Stimulated activated CD4-positive, alpha-beta T cell treated with anti-CD3 and anti-CD28 coated beads, Interleukin-12 subunit alpha, Interleukin-12 subunit beta, amount 100 ng/mL, for 4 hours (primary cell): ENCODE measurements around the gene SEMA5A.

Experiments used
- DNase-seq: peaks from one replicate; pipeline ENCODE4 v3.0.0-alpha.2; 2020

SEMA5A gene

DNA sequence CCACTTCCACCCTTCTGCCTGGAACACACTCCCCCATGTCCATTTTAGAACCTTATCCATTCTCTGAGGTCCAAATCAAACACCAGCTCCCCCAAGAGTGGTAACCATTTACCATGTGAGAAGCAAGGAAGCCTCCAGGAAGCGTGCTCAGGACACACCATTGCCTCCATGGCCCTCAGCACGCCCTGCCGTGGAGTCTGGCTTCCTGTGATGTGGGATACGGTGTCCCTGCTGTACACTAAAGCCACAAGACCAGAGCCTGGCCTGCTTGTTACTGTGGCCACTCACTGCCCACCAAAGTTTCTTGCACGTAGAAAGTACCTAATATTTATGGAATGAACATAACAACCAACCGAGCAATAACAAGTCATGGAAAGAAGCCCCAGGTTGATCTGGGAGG is 151.7 kb downstream of the SEMA5A start:
- no peak for DNase-seq

DNA sequence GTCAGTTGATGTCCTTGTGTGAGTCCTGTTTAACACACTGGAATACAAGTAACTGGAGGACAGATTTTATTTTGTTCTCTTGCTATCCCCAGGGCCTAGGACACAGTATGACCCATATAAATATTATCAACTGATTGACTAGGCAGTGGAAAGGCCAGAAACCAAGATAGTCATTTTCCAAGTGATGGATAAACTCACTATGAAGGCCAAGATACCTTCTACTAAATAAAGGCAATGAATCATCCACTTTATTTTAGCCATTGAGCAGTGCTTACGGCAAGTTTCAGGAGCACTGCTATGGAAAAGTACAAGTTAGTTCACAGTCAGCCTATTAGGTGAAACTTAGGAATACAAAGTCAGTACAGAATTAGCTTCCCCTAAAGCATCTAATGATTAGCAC is 153.2 kb downstream of the SEMA5A start:
- DNase-seq: no peak

DNA sequence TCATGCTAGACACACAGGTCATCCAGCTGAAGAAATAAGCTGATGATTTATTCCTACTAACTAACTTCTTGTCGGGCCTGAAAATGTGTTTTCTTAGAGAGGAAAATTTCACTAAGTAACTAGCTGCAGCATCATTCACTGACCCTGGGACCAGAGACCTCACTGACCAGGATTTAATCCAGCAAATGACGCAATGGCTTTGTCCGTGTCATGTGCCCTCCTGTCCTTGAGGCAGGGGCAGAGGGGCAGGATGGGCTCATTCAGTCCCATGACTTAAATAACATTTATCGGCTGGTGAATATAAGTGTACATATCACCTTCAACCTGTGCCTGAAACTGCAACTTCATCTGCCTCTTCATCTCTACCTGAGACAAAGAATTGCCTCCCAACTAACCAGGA is 154.8 kb downstream of the SEMA5A start:
- DNase-seq: no peak

DNA sequence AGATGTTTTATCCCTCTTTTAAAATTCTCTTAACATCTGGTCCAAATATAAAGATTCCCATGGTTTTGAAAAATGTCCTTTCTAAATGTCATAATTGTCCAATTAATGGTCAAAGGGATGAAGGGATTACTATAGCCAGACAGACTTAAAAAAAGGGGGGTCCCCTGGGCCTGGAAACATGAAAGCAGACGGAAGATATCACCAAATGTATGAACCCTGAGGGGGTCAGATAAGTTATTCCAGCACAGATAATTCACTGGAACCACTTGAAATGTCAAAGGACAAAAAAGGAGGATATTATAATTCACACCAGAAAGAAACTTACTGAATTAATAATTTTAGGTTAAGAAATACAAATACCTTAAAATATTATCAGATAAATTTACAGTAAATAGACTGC is 155.8 kb downstream of the SEMA5A start:
- DNase-seq: no peak

DNA sequence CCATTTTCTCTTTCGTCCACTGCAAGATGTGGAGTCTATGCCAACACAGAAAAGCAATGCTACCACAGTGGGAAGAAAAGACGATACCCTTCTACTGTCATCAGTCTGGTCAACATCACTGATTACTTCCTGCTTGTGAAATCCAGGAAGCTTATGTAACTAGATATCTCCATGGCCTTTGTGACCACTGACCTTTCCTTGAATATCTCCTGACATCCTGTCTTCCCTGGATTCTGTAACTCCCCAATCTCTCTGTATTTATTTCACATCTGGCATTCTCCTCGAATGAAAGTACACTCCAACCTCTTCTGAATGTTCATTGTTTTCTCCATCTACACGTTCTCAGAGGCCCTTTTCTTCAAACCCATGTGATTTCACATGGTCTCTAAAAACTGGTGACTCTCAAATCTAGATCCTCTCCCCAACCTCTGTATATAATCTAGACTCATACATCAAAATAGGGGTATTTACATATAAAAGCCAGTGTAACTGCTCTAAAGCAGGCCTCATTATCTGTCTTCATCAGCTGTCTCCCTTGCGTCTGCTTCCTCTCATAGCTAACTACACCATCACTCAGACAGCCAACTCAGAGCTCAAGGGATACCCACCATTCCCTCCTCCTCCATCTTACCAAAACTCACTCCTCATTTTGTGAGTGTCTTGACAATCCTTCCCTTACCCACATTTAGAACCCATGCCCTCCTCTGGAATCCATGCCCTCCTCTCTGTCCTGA is 156.8 kb downstream of the SEMA5A start:
- no peak for DNase-seq

DNA sequence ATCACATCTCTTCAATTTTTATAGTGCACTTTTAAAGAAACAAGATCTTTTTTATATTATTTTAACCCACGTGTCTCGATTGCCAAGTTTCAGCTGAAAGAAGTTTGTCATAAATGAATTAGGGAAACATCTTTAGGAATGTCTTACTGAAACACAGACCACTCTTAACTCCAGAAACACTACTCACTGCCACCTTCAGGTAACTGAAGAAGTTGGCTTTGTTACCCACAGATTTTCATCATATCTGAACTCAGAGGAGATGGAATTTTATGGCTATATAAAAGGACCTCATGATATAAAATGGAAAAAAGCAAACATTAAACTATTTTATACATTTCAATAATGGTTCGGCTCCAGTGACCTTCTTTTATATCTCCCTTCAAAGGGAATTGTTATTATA is 158.0 kb downstream of the SEMA5A start:
- DNase-seq: no peak

DNA sequence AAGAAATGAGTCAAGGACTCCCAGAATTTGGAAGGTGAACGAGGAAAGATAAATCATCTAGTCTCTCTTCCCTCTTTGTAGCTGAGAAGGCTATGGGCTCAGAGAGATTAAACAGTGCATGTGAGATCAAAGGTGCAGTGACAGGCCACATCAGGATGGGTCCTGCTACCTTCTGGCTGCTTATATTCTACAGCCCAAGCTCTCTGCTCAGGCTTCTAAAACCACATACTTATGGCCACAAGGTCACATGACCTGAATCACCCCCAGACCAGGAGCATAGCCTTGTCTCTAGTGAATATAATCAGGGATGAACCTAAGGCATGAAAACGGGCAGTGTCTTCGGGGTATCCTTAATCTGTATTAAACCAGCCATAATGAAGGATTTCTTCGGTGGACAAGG is 158.9 kb downstream of the SEMA5A start:
- DNase-seq: no peak

DNA sequence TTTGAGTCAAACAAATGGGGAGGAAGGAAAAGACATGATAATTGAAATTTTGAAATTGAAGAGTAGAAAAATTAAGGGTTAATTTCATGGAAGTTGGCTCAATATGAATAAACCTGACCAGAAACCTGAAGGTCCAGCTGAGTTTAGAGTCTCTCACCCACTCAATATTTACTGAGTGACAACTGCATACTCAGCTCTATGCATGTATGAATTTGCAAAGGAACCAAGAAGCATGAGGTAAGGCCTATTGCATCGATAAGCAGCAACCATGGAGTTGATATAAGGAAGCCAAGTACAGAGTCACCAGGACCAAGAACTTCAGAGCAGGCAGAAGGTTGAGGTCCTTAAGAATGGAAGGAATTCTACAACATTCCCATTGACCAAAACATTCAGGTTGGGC is 163.4 kb downstream of the SEMA5A start:
- DNase-seq: no peak

DNA sequence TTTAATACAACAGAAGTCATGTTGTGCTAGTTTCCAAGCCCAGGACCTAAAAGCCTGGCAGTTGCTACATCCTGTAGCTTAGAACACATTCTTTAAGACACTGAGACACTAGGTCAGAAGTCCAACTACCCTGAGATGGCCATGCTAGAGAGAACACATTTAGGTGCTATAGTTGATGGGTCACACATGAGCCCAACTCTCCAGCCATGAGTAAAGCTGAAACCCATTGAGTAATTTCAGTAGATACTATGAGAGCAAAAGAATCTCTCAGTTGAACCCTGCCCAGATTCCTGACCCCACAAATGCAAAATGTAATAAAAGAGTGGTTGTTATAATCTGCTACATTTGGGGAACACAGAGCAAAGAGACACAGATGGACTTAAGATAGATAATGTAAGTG is 164.4 kb downstream of the SEMA5A start:
- DNase-seq: no peak

DNA sequence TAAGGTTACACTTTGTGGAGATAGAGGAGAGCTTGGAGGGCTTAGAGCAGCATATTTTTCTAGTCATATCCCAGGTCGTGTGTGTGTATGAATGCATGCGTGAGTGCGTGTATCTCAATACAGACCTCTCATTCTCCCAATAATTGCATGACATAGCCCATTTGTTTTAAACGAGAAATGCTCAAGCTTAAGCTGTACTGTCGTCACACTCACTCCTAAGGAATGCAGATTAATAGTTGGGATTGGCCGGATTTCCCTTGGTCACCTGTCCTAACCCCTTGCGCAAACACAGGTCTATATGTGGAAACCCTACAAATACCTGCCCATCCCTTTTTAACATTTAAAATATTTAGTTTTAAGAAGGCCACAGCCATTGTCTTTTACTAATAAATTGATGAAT is 165.8 kb downstream of the SEMA5A start:
- DNase-seq: no peak

DNA sequence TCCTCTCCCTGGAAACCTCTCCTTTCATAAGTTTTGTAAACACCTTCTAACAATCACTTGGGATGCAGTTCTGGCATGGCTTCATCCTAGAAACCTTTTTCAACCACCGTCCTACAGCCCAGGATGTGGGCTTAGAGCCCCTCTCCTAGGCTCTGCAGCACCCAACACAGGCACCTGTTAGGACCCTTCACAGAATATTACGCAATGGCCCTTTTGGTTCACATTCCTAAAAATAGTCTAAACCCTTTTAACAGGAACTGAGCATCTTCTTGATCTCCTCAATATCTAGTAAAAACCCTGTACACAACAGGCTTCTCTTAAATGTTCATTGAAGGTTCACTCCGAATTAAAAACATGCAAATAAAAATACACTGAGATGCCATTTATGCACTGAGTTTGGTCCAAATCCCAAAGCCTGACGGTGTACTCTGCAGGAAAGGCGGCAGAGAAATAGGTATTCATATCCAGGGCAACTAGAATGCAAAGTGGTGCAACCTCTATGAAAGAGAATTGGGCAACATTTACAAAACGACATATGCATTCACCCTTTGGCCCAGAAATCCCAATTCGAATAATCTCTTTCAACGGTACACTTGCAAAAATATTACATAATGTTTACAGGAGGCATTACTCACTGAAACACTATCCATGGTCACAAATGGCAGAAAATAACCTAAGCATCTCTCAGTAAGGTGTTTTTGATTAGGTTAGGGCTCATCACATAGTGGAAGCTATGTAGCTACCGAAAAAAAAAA is 169.3 kb downstream of the SEMA5A start:
- DNase-seq: no peak

DNA sequence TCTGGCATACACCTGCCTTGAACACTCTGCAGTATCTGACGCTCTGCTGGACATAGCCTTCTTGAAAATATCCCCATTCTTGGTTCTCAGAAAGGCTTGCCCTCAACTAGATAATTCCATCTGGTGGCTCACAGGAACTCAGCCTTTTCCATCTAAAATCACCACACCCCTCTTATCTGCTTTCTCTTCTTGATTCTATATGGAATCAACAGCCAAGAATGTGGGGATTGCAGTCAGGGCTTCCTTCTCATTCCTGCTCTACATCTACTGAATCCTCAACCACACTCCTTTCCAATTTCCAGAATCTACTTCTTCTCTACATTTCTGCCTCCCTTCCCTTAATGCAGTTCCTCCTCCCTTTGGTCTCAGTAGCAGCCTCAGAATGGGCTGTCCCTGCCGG is 170.1 kb downstream of the SEMA5A start:
- no peak for DNase-seq

DNA sequence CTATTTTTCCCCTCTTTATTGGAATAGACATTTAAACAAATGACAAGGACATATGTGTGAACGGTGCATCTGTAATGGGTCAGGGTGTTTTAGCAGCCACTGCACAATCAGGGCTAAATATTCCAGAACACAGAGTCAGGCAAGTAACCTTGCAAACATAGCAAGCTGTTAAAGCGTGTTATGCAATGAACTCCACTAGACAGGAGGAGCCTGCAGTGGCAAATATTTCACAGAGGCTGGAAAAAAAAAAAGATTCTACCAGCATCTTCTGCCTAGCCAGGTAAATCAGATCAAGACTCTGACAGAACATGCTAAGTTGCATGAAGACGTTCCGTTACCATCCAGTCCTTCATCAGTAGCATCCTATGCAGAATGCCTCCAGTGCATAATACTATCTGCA is 171.8 kb downstream of the SEMA5A start:
- DNase-seq: no peak

DNA sequence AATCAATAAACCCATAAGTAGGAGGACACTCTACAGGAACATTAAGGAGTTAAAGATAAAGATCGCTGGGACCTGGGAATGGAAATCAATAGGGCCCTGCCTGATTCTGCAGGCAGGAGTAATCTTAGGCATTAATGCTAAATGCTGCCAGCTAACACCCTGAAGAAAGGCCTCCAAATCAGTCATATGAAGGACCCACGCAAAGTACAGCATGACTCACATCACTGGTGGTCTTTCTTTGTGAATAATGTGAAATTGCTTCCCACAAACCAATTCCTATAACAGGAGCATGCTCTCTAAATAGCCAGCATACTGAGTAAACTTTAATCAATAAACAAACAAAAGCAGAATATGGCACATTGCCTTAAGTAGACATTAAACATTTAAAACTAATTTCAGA is 172.3 kb downstream of the SEMA5A start:
- DNase-seq: no peak

DNA sequence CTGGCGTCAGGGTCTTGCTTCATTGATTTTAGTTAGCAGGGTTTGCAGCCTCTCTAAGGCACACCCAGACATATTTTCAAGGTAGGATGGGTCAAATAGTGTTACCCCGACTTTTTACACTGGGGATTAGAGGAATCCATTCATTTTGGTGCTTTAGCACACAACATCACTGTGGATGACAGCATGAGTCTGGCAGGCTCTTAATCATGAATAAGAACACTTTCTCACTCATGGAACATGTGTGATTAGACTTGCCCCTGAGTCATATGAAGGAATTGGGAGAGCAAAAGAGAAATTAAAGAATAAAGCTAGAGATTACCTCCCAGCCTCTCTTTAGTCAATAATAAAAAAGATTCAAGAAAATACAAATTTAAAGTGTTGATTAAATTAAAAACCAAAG is 175.6 kb downstream of the SEMA5A start:
- no peak for DNase-seq

DNA sequence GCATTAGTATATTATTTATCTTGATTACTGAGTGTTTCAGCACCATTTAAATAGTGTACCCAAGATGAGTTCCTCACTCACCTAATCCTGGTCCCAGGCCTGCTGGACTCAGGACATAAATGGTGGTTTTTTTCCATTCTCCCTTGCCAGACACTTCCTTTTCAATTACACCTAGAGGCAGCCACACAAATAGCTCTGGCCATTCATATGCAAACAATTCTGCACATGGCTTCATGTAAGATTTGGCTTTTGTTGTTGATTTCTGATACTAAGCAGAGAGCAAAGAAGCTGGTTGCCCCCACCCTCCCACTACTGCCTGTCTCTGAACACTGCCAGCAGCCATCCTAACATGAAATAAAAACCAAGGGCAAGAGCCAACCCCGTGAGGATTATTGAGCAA is 180.4 kb downstream of the SEMA5A start:
- DNase-seq: no peak

DNA sequence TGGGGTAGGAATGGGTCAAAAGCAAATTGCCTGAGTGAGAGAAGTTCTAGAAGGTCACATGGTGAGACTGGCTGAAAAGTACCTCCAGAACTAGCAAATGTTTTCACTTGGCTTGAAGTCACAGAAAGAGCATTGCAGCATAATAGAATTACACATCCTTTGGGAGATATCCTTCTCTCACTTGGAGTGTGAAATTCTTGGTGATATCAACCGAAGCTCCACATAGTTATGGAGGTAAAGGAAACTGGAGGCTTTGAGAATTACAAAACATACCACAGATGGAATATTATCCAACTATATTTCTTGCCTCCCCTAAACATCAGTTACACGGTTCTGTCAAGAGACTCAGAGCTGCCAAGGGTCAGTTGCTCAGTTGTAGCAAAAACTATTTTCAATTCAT is 182.4 kb downstream of the SEMA5A start:
- no peak for DNase-seq

DNA sequence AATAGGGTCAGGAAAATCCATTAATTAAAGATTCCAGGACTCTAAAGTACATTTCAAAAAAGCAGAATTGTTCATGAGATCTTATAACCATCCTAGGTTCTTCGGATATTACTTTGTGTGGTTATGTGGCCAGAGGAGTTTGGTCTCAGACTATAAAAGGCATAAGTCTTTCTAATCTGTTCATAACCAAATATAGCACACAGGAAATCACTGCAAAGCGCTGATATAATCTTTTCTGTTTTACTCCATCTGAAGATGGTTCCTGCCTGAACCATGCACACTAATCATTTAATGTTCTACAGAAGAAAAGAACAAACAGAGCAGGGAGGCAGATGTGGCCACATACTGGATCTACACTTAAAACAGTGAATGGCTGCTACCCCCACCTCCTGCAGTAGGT is 182.8 kb downstream of the SEMA5A start:
- DNase-seq: no peak

DNA sequence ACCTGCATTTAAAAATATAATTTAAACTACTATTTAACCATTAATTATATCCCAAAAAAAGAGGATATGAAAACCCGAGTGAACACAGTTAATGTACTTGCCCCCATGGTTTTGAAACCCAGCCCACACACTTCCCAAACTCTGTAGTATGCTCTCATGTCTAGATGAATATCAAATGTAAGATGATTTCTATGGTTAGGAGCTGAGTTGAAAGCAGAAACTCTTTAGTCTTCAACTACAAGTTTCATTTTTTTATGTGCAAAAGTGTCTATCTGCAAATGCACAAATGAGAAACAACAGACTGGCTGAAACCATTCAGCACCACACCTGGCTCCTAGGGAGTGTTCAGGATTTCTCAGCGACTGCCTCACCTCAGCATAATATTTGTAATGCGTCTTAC is 183.3 kb downstream of the SEMA5A start:
- no peak for DNase-seq

DNA sequence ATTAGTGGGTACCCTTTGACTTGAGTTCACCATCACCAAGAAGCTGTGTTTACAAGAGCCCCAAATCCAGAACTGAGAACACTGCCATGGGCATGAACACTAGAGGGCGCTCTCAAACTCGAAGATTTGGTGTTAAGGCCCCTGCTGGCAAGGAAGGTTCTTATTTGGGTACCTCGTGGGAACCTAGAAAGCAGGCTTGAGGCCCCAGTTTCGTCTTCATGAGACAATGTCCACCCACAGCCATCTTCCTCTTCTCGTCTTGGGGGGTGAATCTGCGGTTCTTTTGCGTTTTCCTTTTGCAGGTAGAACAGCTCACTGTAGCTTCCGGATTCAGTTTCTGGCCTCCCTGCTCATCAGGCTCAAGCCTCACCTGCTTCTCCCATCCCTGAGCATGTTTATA is 184.0 kb downstream of the SEMA5A start:
- DNase-seq: no peak

DNA sequence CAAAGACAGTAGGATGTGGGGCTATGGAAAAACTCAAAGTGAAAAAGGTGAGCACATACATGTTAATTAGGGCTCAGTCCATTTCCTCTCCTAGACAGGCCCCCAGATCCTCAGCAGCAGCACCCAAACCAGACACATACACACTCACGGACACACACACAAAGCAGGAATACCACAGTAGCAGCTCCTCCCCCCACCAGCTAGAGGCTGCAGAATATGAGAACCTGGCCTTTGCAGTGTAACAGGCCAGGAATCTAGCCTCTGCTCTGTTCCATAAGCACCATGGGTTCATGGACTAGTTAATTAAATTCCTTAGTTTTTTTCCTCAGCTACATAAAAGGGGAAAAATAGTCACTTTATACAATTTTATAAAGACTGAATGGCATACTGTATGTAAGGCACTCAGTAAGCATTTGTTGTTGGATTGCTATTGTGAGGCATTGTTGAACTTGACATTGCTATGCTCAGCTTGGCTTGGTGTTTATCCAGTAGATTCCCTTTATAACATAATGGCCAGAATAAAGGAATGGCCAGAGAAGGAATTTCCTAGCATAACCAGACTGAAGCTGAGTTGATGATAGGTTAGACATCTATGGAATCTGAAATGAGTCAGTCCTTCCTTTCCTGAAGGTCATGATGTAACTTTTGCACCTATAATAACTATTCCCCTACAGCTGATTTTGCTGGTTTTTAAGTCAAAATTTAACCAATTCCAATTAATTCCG is 186.8 kb downstream of the SEMA5A start:
- no peak for DNase-seq

DNA sequence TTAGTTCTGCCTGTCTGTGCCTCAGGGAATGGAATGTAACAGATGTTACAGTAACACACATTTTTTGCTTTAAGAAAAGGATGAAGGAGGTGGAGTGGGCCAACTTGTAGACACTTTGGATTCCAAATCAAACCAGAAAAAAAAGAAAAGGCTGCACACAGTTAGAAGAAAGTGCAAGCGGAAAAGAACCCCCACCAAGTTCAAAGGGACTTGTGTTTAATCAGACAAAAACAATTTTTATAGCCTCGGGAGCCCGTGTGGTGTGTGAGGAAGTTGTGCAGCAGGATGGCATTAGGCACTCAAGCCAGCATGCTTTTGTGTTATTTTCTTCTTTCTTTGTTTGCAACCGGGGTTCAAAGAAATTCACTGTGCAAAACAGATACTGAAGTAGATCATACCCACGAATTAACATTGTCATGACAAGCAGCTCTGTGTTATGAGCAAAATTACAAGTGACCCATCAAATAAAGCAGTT is 189.5 kb downstream of the SEMA5A start:
- no peak for DNase-seq

DNA sequence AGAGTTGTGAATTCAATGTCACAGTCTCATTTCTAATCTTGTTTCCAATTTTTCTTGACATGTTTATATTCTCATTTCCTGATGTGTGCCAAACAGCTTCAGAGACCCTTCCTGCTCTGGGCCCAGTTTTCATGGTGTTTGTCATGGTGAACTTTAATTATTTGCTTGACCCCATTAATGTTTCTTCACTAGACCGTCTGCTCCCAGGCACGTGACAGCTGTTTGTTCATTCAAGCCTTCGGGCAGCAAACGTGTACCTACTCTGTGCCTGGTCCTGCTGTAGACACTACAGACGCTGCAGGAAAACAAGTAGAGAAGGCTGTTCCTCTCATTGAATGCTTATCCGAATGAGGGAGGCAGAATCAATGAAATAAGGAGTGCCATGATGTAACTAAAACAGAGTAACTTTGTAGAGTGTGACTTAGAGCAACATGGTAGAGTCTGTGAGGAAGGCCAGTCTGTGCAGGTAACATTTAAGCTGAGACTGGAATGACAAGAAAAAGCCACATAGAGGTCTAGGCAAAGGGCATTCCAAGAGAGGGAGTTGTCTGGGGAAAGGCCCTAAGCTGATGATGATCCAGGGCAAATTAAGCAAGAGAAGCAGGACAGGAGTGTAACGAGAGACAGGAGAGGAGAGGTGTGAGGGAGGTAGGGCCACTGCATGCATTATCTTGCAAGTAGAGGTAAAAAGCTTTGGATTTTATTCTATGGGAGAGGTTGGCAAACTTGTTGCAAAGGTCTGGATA is 191.4 kb downstream of the SEMA5A start:
- DNase-seq: no peak
